NCI-H1417 (cell line): ENCODE results near the gene EXPH5.

ENCODE experiments used
- DNase-seq, 3 experiments: peaks; one replicate each; lab custom pipeline; 2025; lab: John Stamatoyannopoulos, UW

Gene EXPH5

GRCh38 chr11:108518581-108518980 lies 75.0 kb downstream of the EXPH5 start:
- no peak for DNase-seq

- no peak for DNase-seq
These were observed 77.4 kb downstream of the EXPH5 start for GRCh38 chr11:108516125-108516524.

GRCh38 chr11:108512708-108513107 lies 80.9 kb downstream of the EXPH5 start:
- DNase-seq, result no peak

- DNase-seq, result no peak
These were observed 81.6 kb downstream of the EXPH5 start for GRCh38 chr11:108511851-108512474.

- DNase-seq, result no peak
These were observed 84.6 kb downstream of the EXPH5 start for GRCh38 chr11:108508653-108509593.

GRCh38 chr11:108501396-108501795 lies 92.2 kb downstream of the EXPH5 start:
- DNase-seq, result no peak

- no peak for DNase-seq
These were observed 92.8 kb downstream of the EXPH5 start for GRCh38 chr11:108500721-108501120.

GRCh38 chr11:108500169-108500568 lies 93.4 kb downstream of the EXPH5 start:
- no peak for DNase-seq

- DNase-seq, result peak in 1 of 3 experiments; percentile 23
These were observed 94.7 kb downstream of the EXPH5 start for GRCh38 chr11:108498816-108499408.

- peak; percentile 12 to 91 (median 90) for DNase-seq
These were observed 95.3 kb downstream of the EXPH5 start, which contains the start of gene POGLUT3 for GRCh38 chr11:108498046-108498815. Gene POGLUT3, minus strand, starts transcription at chr11:108498384. Its CDS starts 18 bp downstream, at chr11:108498366.

- DNase-seq, result peak; percentile 50 to 94 (median 91)
These were observed 96.1 kb downstream of the EXPH5 start for GRCh38 chr11:108497317-108498045.

- DNase-seq, result peak in 1 of 3 experiments; percentile 53
These were observed 96.8 kb downstream of the EXPH5 start for GRCh38 chr11:108496643-108497256.

- DNase-seq, result no peak
These were observed 98.2 kb downstream of the EXPH5 start for GRCh38 chr11:108495326-108495725.

- DNase-seq, result peak in 2 of 3 experiments; percentile 12 to 65
These were observed 99.4 kb downstream of the EXPH5 start for GRCh38 chr11:108494182-108494581.

- no peak for DNase-seq
These were observed 101.6 kb downstream of the EXPH5 start for GRCh38 chr11:108491936-108492335.

- no peak for DNase-seq
These were observed 106.7 kb downstream of the EXPH5 start for GRCh38 chr11:108486828-108487227.

GRCh38 chr11:108486331-108486730 lies 107.2 kb downstream of the EXPH5 start:
- no peak for DNase-seq

- DNase-seq, result no peak
These were observed 110.4 kb downstream of the EXPH5 start for GRCh38 chr11:108483163-108483562.

- no peak for DNase-seq
These were observed 118.7 kb downstream of the EXPH5 start for GRCh38 chr11:108474664-108475463.

- DNase-seq, result no peak
These were observed 120.9 kb downstream of the EXPH5 start for GRCh38 chr11:108472681-108473080.
